HPDE6-E6E7 (cell line): ENCODE measurements around the gene BRMS1L.

Experiments
- DNase-seq: peaks from one replicate; pipeline ENCODE4 v3.0.0; 2011; ENCODE audit warnings: missing footprints; ENCODE audit errors: extremely low spot score

BRMS1L gene

GRCh38 chr14:35865611-35866324 lies 39.6 kb downstream of the BRMS1L start:
- DNase-seq, result no peak

- no peak for DNase-seq
Measured at GRCh38 chr14:35866595-35867279, 40.6 kb downstream of the BRMS1L start.

- DNase-seq, result no peak
Measured at GRCh38 chr14:35867280-35867629, 41.1 kb downstream of the BRMS1L start.

DNA sequence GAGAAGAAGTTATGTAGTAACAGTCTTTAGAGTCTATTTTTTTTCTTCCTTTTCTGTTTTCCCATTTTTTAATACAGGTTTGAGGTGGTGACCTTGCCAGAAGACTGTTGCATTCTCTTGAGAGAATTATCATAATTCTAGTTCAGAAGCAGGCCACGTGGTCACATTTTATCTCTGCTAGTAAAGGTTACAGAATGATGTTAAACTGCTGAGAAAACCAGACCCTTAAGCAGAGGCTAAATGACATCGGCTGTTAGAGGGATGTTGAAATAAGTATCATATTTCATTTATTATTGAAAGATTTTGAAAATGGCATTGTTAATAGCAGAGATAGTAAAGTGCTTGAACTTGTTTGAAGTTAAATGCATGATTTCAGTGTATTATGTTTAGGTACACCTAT lies 49.2 kb downstream of the BRMS1L start:
- no peak for DNase-seq

DNA sequence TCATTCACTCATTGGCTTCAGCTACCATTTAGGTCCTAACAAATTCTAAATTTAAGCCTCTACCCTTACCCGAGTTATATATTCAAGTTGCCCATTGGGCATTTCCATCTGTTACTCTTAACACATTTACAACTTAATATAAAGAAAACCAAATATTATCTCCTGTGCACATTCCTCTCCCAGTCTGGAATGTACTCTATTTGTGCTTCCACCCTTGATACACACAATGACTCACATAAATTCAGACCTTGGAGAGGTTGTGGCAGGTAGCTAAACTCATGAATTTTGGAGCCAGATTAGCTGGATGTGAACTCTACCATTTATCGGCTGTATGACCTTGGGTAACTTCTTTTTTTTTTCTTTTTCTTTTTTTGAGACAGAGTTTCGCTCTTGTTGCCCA lies 51.1 kb downstream of the BRMS1L start:
- no peak for DNase-seq

DNA sequence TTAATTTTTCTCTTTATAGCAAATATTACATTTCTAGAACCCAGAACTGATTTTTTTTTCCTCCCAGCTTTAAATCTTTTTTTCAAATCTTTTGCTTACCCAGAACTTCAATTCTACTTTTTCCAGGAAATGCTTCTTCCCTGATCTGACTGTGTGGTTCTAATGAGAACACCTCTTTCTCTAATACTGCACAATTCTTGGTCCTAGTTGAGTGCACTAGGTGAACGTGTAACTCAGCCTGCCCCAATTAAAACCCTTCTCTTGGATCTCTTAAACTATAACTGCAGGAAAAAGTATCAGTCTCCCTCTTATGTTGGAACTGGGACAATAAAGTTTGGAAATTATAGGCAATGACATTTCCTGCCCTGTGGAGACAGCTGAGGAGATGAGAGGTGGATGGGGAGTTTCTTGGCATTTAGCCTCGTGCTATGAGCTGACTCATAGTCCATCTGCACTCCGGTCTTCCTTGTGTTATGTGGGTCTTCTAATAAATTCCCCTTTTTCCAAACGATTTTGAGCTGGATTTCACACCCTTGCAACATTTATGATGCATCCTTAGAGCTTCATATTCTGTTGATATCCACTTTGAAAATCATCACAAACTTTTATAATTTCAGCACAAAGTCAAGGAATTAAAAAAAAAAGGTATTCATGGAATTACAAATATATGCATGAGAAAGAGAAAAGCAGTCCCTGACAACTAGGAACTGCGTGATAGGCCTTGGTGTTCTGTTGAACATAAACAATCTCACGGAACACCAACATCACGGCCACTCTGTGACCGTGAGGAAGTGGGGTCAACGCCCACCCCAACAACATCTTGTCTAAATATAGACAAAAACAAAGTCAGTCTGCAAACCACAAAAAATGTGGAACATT lies 52.4 kb downstream of the BRMS1L start:
- peak; percentile 53 for DNase-seq

DNA sequence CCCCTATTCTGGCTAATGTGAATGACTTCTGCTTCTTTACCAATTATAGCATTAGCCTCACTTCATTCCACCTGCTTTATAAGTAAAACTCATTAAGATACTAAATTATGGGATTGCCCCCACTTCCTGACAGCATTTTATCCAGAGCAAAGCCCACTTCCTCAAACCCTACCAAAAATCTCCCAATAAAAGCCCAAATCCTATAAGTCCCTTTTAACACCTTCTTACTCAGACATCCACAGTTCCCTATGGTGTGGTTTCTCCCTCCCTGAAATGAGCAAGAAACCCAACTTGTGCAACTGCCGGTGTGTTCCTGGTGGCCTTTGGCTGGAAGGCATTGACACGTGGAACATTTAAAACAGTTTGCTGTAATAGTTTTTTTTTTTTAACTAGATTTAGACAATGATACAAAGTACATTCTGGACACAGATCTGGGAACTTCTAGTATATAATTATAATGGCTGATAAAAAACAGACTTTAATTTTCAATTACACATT lies 53.1 kb downstream of the BRMS1L start:
- DNase-seq, result no peak

GRCh38 chr14:35879654-35880249 lies 53.6 kb downstream of the BRMS1L start:
- DNase-seq, result peak; percentile 23

GRCh38 chr14:35881280-35881679 lies 55.1 kb downstream of the BRMS1L start:
- no peak for DNase-seq

DNA sequence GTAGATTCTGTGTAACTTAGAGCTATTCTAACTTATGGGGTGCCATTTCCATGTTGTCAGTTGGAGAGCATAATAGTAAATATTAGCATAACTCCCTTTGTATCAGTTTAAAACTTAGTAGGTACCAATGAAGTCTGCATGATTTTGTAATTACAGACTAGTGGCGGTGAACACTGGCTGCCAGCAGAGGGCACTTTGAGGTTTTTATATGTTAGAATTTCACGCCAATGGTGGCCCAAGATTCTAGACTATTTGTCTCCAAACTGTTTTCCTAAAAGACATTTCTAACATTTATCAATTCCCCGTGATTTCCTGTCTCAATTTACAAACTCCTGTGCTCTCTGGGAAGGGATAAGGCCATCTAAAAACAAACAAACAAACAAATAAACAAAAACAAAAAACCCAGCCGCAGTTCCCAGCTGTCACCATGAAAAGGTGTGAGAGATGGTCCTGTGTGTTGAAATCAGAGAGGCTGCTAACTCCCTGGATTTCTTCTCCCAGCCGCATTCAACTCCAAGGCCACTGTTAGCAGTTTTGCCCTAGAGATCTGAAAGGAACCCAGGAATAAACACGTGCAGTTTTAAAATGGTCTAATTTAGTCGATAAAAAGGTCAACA lies 57.6 kb downstream of the BRMS1L start:
- peak; percentile 11 for DNase-seq

GRCh38 chr14:35890308-35890707 lies 64.2 kb downstream of the BRMS1L start:
- DNase-seq, result no peak

DNA sequence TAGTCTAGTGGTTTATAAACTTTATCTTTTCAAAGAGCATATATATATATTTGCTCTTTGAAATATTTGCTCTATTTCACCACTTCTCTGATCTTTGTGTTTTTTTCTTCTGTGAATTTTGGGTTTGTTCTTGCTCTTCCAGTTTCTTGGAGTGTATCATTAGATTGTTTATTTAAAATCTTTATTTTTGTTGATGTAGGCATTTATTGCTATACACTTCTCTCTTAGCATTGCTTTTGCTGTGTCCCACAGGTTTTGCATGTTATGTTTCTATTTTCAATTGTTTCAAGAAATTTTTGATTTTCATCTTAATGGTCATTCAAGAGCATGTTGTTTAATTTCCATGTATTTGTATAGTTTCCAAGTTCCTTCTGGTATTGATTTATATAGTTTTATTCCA lies 69.1 kb downstream of the BRMS1L start:
- DNase-seq, result no peak

DNA sequence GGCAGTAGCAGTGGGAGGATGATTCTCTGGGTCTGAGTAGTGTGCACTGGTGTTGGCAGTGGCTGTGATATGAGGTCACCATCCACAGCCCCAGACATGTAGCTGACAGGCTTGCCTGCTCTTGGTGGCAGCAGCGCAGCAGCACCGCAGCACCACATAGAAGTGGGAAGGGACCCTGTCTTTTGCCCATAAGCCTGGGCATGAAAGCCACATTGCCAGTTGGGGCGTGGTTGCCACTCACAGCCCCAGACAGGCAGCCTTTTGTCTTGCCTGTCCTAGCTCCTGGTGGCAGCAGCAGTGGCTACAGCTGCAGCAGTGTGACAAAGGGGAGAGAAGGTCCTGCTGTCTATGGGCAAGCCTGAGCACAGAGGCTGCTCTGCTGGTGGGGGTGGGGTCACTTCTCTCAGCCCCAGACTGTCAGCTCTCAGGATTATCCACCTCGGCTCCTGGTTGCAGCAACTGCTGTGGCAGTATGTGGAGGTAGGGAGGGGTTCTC lies 71.5 kb downstream of the BRMS1L start:
- no peak for DNase-seq

DNA sequence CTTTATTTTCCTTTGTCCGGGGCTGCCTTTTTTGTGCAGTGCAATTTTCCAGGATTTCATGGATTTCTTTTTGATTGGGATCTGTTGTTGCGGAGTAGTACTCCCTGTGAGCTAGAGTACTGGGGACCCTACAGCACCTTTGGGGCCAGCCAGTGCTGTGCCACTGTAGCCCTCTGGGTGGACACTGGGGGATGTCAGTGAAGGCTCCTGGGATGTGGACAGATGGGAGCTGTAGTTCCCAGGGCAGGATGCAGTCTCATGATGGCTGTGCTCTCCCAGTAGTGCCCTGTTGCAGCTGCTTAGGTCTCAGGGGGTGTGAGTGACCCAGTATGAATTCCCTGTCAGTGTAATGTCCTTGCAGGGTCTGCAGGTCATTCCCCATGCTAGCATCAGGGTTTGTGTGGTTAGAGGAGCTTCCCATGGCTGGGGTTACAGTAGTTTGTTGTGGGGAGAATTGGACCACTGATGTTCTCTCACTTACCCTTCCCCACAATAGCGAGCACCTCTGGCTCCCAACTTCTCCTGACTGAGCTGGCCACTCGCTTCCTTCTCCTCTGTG lies 72.2 kb downstream of the BRMS1L start:
- no peak for DNase-seq

GRCh38 chr14:35900741-35901140 lies 74.6 kb downstream of the BRMS1L start:
- no peak for DNase-seq

GRCh38 chr14:35909665-35910064 lies 83.5 kb downstream of the BRMS1L start:
- no peak for DNase-seq

DNA sequence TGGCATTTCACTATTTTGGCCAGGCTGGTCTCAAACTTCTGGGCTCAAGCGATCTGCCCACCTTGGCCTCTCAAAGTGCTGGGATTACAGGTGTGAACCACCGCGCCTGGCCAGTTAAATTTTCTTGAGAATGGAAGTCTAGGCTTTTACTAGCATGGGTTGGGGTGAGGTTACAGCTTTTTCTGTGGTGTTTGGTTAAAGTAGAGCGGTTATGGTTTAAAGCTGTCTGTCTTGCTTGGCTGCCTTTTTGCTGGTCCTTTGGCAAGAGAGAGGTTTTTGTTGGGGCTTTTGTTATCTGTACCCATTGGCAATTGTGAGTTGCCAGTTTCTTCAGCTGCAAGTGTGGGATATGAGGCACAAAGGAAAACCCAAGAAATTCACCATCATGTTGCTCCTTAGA lies 84.1 kb downstream of the BRMS1L start:
- no peak for DNase-seq

DNA sequence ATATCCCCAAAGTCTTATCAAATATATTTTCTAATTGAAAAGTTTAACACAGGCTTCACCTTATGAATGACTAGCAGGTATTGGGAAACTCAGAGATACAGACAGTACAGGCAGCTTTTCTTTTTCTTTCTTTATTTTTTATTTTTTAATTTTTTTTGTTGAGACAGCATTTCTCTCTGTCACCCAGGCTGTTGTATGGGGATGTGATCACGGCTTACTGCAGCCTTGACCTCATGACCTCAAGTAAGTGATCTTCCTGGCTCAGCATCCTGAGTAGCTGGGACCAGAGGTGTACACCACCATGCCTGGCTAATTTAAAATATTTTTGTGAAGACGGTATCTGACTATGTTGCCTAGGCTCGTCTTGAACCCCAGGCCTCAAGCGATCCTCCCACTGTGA lies 85.0 kb downstream of the BRMS1L start:
- no peak for DNase-seq

- DNase-seq, result no peak
Measured at GRCh38 chr14:35915185-35915584, 89.0 kb downstream of the BRMS1L start.

- DNase-seq, result no peak
Measured at GRCh38 chr14:35915775-35916174, 89.6 kb downstream of the BRMS1L start.
